ENCODE data around the gene SHROOM3.

- TF ChIP-seq ARNT (IDR thresholded peaks at IDR 0.05) (no peak), CTBP1 (IDR thresholded peaks at IDR 0.05; ENCODE audit: borderline replicate concordance) (no peak), TARDBP (IDR thresholded peaks at IDR 0.05) (no peak), ELF4 (IDR thresholded peaks at IDR 0.05) (no peak), FOXK2 (IDR thresholded peaks at IDR 0.05) (no peak), SP1 (IDR thresholded peaks at IDR 0.05) (no peak), ZNF384 (IDR thresholded peaks at IDR 0.05) (no peak), FOXM1 (IDR thresholded peaks at IDR 0.05; ENCODE audit: borderline replicate concordance) (no peak), L3MBTL2 (conservative IDR thresholded peaks at IDR 0.05) (no peak), LEF1 (IDR thresholded peaks at IDR 0.05; ENCODE audit: borderline replicate concordance) (no peak), BHLHE40 (IDR thresholded peaks at IDR 0.05; ENCODE audit: borderline replicate concordance) (no peak), FOXA1 (IDR thresholded peaks at IDR 0.05) (no peak), NFRKB (IDR thresholded peaks at IDR 0.05) (no peak)
Observed at GRCh38 chr4:76639288-76639687, 204.3 kb downstream of the SHROOM3 start.
